Measurements from ENCODE around the gene OR10A2.
"Not testable (repeated sequence)": the region's sequence is repeated elsewhere in the genome, so short reads cannot be mapped to it uniquely, and the experiment has no call there.

Gene OR10A2

DNA sequence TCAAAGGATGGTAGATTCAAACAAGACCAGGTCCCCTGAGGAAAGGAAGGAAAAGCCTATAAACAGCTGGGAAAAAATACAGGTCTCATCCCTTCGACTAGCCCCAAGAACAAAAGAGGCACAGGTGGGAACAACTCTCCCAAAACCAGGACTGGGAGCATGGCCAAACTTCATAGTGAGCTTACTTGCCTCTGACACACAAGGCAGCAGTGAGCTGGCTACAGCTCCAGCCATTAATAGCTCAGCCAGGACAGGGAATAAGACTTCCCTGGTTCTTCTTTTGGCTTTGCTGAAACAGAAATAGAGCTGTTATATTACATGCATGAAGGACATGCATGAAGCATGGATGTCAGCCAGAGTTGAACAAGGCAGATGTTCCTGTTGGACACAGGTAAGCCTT, at the start of gene OR10A2:
TSS of gene OR10A2 (plus strand) at position 97 of the 400 bp plus-strand sequence. CDS start 6,698 bp downstream, outside the sequence.
- DNase-seq = no peak

- peak; percentile 71 for DNase-seq
Measured at GRCh38 chr11:6813656-6814055, 49.2 kb upstream of the OR10A2 start.

GRCh38 chr11:6817694-6818093, 45.2 kb upstream of the OR10A2 start:
- no peak for DNase-seq

DNA sequence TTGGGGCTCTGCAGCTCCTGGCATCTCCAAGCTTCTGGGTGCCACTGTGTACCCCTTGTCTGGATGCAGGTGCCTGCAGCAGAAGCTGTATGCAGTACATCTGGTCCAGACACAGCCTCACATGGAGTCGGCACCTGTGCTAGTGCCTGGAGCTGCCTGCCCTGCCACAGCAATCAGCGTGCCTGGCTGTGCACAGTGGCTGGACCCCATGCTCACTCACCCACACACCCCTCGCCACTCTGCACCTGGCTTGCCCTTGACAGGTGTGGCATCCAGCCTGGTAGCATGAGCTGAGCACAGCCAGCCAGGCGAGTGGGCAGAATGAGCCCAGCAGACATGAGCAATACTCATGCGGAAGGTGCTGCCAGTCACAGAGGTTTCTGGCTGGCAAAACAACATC, 43.9 kb upstream of the OR10A2 start:
- DNase-seq = no peak

DNA sequence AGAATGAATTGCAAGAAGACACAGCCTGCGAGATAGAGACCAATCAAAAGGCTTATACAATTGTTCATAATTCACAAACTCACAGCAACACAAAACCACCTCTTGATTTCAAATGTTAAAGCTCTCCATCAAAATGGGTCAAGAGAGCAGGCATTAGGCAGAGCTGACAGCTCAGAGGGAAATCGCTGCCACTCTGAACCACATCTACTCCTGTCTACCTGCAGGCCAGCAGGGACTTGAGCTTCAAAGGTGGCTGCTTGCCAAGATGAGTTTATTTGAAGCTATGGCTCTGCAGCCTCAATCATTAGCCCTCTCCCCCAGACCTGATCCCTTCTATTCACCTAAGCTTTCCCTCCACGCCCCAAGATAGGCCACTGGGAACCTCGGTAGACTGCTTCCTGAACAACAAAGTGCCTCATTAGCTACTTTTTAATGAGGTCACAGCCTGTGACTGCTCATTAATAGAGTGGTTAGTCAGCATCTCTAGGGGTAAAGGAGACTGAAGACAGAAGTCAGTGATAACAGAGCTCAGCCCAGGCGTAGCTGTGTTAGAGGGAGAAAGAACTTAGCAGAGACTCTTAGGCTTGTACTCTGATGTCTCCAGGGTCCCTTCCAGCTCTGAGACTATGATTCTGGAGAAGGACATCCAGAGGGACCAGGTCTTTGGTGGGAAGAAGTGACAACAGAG, 38.6 kb upstream of the OR10A2 start:
- DNase-seq = no peak

DNA sequence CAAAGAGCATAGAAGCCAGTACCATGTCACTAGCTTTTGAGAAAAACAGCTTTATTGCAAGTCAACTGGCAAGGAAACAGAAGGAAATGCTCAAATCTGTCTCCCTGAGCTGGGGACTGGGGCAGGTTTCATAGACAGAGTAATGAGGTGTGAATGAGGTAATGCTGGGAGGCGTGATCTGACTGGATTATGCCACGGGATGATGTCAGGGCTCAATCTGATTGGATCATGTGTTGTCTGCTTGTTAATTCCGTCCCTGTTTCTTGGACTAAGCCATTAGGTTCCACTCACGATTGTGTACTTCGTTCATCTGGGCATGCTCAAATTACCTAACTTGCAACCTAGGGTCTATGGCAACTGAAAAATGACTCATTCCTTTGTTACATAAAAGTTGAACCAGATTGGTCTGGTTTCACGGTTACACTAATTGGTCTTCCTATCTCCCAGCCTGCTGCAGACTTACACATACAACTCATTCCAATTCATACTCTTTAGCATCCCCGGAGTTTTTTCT, 37.6 kb upstream of the OR10A2 start:
- no peak for DNase-seq

DNA sequence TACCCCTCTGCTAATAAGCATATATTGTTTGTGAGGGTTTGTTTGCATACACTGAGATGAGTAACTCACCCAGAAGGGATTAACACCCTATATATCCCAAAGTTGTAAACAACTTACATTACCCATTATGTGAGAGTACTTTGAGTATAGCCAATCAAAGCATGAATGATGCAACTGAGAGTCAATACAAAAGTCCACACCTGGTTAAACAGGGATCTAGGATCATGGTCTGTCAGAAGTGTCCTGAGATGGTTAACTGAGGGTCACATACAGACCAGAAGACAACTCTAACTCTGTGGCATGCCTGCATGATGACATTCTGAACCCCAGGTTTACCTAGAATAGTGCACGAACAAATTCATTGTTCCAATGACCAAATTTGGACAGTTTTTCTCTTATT, 34.8 kb upstream of the OR10A2 start:
- no peak for DNase-seq

- no peak for DNase-seq
Measured at GRCh38 chr11:6833356-6833755, 29.5 kb upstream of the OR10A2 start.

DNA sequence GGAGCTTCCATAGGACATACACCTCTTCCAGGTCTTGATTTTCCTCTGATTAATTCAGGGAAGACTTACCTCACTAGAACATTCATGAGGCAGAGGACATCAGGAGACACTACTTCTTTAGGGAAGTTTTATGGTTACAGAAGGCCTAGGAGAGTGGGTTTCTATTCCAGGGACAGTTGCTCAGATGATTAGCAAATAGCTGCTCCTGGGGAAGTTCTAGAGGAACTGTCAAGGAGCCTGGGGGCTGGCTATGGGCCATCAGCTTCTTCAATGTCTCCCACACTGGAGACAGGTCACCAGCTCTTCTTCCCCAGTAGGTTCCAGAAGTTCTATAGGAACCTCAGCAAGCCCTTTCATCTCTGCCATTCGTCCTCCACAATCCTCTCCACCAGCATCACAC, 28.8 kb upstream of the OR10A2 start:
- no peak for DNase-seq

GRCh38 chr11:6841694-6842093, 21.2 kb upstream of the OR10A2 start:
- no peak for DNase-seq

- no peak for DNase-seq
Measured at GRCh38 chr11:6843670-6844069, 19.2 kb upstream of the OR10A2 start.

DNA sequence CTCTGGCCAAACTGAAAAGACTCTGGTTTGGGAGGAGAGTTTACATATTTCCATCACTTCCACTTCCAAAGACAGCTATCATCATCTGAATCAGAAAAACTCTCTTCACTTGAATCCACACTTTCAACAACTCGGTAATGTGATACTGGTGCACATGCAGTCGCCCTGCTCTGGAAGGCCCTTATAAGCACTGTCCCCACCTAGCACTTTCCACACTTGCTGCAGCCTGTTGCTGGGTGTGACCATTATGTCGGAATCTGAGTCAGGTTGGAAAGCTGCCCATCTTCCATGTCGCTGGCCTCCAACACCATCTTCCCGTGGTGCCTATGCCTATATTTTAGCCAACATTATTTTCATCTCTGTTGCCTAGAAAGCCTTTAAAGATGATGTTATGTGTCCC, 18.5 kb upstream of the OR10A2 start:
- DNase-seq = no peak

- no peak for DNase-seq
Measured at GRCh38 chr11:6845383-6845782, 17.5 kb upstream of the OR10A2 start, which contains the start of gene OR10A5. Gene OR10A5 (plus strand): TSS chr11:6845683. CDS start chr11:6845683, 0 bp downstream.

DNA sequence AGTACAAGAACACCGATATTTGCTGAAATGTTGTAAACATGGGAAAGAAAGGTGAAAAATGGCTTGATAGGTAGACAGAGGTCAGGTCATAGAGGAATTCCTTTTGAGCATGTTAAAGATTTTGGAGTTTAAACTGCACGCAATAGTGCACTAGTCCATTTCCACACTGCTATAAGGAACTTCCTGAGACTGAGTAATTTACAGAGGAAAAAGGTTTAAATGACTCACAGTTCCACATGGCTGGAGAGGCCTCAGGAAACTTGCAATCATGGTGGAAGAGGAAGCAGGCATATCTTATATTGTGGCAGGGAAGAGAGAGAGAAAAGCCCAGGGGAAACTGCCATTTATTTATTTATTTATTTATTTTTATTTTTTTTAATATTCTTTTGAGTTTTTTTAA, 12.3 kb upstream of the OR10A2 start:
- DNase-seq = no peak

DNA sequence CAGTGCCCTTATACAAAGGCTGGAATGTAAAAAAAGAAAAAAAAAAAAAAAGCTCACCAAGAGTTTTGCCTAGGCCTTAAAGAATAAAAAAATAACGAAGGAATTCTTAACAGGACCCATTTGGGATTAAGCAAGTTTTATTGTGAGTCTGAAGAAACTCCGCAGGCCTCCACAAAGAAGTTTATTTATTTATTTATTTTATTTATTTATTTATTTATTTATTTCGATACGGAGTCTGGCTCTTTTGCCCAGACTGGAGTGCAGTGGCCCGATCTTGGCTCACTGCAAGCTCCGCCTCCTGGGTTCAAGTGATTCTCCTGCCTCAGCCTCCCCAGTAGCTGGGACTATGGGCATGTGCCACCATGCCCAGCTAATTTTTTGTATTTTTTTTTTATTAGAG, 8.1 kb upstream of the OR10A2 start:
- DNase-seq = not testable (repeated sequence)

- DNase-seq = peak; percentile 52
Measured at GRCh38 chr11:6855971-6856541, 6.8 kb upstream of the OR10A2 start.

DNA sequence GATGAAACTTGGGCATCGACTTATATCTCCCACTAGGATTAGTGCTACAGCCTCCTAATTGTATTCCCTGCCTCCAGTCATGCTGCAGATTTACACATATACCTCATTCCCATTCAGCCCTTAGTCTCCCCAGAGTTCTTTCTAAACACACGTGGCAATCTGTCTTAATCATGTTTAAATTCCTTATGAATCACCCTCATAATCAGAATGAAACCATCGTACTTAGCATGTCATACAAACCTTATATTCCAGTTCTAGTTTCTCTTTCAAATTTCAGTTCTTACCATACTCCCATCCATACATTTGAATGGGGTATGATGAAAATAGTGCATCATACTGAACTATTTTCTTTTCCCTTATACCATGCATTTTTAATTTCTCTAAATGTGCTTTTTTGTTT, 6.0 kb upstream of the OR10A2 start:
- no peak for DNase-seq

DNA sequence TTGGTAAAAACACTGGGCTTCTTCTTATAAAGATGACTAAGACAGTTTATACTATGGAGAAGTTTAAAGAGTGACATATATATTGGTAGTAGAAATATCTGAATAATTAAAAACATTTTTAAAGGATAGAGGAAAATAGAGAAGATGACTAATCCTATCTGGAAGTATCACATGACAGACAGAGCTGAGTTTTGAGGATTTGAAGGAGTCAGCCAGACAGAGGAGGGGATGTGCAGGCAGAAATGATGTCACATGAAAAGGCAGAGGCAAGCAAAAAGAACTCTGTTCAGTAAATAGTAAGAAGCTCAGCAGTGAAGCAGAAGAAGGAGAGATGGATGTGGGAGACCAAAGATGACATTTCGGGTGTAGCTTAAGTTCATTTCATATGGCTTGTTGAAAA, 1.6 kb downstream of the OR10A2 start:
- no peak for DNase-seq

DNA sequence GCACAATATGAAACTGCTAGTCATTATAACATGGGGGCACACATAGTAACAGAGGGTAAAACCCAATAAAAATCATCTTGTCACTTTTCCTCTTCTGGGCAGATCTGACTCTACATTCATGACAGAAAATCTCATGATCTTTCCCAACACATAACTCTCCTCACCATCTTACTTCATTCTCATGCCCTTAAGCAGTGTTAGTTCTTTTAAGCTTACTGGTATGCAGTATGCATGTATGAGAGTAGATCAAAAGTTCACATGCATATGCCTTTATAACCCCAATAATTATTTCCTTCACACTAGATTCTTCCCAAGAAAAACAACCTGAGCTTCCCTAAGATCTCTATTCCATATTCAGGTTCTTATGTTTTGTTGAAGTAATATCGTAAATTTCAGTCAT, 8.4 kb downstream of the OR10A2 start:
- DNase-seq = no peak

GRCh38 chr11:6875761-6876160, 12.9 kb downstream of the OR10A2 start:
- DNase-seq = no peak

DNA sequence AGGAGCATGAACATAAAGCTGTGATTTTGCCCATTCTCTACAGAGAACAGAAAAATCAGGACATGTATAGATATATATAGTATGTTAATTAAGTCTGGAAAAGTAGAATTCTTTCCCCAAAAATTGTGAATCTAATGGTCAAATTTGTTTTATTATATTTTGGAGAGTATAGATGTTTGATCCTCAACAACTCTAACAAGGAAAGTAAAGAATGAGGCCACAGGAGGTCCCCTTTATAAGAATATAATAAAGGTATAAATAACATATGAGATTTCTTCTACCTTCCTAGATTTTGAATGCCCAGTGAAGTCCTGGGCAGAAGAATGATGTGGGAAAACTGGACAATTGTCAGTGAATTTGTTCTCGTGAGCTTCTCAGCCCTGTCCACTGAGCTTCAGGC, 13.5 kb downstream of the OR10A2 start, which contains the start of gene OR10A4:
TSS of gene OR10A4 (plus strand) at position 301 of the 400 bp plus-strand sequence. CDS start at position 324, 23 bp downstream.
- no peak for DNase-seq

DNA sequence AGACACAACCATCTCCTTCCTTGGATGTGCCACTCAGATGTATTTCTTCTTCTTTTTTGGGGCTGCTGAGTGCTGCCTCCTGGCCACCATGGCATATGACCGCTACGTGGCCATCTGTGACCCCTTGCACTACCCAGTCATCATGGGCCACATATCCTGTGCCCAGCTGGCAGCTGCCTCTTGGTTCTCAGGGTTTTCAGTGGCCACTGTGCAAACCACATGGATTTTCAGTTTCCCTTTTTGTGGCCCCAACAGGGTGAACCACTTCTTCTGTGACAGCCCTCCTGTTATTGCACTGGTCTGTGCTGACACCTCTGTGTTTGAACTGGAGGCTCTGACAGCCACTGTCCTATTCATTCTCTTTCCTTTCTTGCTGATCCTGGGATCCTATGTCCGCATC, 14.1 kb downstream of the OR10A2 start:
- no peak for DNase-seq

- DNase-seq = no peak
Measured at GRCh38 chr11:6882751-6883150, 19.9 kb downstream of the OR10A2 start.

GRCh38 chr11:6887711-6888110, 24.9 kb downstream of the OR10A2 start:
- DNase-seq = not testable (repeated sequence)

- no peak for DNase-seq
Measured at GRCh38 chr11:6888830-6889229, 26.0 kb downstream of the OR10A2 start.

All from kidney glomerular epithelial cell (primary cell).